Right kidney (tissue), 1 donor: ENCODE results near the gene PPME1.

Experiments used
- DNase-seq: peaks from one replicate; pipeline ENCODE4 v3.0.0-alpha.2; 2016

The PPME1 gene

GRCh38 chr11:74157169-74157568 is 13.9 kb upstream of the PPME1 start:
- no peak for DNase-seq

- no peak for DNase-seq
Observed at GRCh38 chr11:74159642-74160041, 11.4 kb upstream of the PPME1 start.

GRCh38 chr11:74162681-74163467 is 8.2 kb upstream of the PPME1 start:
- DNase-seq: no peak

GRCh38 chr11:74168838-74169237 is 2.3 kb upstream of the PPME1 start:
- DNase-seq: no peak

DNA sequence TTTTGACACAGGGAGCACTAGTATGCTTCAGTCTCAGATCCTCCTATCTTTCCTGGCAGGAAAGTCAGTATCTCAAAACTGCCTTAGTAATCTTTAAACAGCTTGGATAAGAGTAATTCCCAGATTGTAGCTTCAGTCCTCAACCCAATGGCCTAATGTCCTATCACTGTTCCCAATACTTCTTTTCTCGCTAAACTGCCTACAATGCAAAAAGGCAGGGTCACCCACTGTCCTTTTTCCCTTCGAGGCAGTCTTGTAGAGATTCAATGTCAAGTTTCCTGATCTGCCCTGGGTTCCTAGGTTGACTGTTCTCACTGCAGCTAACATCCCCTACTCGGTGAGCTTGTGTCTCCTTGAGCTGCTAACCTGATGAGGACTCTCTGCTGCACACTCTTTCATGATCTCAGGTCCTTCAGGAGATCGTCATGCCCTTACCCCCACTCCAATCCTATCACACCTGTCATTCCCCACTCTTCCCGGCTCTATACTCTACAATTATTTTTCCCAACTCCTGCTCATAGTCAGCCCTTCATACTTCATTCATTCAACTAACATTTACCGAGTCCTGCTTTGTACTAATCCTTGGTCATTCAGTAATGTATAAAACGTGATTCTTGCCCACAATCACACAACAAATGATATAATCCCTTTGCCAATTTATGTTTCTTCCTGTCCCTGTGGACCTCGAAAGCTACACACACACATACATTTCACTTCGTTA is 1.2 kb upstream of the PPME1 start:
- DNase-seq: peak; percentile 9

GRCh38 chr11:74171630-74171968 is 510 bp downstream of the PPME1 start:
- no peak for DNase-seq

DNA sequence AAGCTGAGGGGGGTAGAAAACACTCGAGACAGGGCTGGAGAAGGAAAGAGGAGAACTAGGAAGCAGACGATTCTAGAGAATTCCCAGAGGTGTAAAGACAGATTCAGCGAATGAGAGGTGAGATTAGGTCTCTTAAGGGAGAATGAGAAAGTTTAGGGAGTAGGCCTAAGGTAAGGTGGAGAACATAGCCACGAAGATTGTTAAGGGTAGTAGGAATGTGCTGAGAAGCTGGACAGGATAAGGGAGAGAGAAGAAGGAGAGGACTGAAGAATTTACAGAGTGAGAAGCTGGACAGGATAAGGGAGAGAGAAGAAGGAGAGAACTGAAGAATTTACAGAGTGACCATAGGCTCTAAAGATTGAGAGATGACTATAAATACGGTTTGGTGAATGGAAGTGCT is 908 bp downstream of the PPME1 start:
- DNase-seq: peak; percentile 6

DNA sequence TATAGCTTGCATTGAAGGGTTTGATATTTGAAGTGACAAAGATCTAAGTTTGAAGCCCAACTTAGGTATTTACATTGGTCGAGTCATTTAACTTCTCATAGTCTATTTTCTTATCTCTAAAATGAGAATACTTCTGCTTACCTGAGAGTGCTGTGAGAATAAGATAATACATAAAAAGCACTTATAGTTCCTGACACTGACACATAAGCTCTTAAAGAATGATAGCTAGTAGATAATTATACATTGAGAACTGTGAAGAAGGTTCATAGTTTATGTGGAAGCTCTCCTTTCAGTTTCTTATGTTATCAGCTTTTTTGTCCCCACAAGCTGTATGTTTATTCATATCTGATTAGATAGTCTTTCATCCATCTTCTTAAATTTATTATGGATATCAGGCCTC is 4.8 kb downstream of the PPME1 start:
- no peak for DNase-seq

- DNase-seq: no peak
Observed at GRCh38 chr11:74179234-74180052, 8.4 kb downstream of the PPME1 start.

- no peak for DNase-seq
Observed at GRCh38 chr11:74182635-74183034, 11.5 kb downstream of the PPME1 start.

DNA sequence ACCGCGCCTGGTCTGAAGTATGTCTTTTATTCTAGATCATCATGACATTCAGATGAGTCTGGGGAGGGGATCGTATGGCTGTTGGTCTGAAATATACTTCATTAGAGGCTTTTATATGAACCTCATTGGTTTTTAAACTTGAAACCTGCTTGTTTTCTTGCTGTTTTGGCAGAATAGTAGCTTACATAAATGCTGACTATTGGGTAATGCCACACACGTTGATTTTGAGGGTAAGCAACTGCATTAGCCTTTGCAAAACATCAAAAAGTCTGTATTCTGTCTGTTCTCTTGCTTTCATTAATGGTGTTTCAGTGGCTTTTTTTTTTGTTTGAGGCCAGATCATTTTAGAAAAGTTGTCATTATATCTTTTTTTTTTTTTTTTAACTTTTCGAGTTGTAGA is 14.2 kb downstream of the PPME1 start:
- DNase-seq: no peak

GRCh38 chr11:74185695-74186094 is 14.6 kb downstream of the PPME1 start:
- no peak for DNase-seq

- DNase-seq: no peak
Observed at GRCh38 chr11:74195828-74196227, 24.7 kb downstream of the PPME1 start.

DNA sequence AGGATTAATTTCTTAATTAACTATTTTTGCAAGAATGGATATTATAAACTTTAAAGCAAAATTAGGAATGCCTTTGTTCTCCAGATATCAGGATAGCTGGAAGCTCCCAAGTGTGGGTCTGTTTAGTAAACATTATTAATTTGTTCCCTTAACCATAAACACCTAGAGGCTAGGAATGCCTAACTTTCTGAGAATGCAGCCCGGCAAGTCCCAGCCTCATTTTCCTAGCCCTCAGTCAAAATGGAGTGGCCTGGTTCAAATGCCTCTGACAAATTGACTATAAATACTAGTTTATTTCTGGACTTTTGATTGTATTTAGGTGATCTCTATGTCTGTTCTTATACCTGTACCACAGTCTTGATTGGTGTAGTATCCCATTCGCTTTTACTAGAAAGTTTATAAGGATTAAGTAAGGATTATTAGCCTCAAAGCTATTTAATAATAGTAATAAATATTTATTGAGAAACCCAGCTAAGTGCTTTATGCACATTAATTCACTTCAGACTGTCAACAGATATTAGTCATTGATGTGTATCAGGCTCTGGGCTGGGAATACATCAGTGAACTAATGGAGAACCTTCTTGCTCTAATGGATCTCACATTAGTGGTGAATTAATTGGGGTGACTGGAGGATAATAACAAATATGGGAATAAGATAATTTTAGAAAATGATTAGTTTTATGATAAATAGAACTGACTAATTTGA is 25.8 kb downstream of the PPME1 start:
- DNase-seq: no peak

- DNase-seq: no peak
Observed at GRCh38 chr11:74203966-74204365, 32.9 kb downstream of the PPME1 start.

GRCh38 chr11:74204701-74205100 is 33.6 kb downstream of the PPME1 start:
- no peak for DNase-seq

DNA sequence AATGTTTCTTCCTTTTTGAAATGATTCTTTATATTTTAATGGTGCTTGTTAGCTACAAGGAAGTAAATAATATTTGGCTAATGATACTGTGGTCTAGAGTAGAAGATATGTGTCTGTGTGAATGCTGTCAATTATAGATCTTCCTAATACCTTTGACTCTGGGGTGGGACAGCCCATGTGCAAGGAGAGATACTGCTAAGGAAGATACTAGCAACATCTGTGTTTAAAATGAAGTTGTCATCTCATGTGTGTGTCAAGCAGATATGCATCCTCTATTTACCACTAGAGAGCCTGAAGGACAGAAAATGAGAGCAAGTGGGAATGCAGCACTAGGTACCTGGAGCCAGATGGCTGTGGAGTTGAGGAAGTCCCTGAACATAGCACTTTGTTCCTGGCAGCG is 34.1 kb downstream of the PPME1 start:
- DNase-seq: no peak

- DNase-seq: no peak
Observed at GRCh38 chr11:74206746-74207145, 35.7 kb downstream of the PPME1 start.

DNA sequence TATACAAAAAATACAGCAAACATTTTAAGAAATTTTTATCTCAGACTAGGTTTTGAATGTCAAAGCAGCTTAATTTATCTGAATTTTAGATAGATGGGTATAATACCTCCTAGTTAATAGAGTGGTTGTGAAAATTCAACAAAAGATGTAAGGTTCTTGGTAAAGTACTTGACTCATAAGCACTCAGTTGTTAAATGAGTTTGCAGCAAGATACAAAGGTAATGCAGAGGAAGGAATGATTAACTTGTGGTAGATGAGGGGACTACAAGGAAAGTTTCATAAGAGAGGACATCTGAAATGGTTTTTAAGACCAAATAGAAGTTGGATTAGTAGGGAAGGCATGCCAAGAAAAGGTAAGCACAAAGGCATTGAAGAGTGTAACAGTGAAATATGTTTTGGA is 37.4 kb downstream of the PPME1 start:
- no peak for DNase-seq

GRCh38 chr11:74212533-74212932 is 41.4 kb downstream of the PPME1 start:
- no peak for DNase-seq

GRCh38 chr11:74220376-74220775 is 49.3 kb downstream of the PPME1 start:
- DNase-seq: no peak

- no peak for DNase-seq
Observed at GRCh38 chr11:74221816-74222215, 50.7 kb downstream of the PPME1 start.

DNA sequence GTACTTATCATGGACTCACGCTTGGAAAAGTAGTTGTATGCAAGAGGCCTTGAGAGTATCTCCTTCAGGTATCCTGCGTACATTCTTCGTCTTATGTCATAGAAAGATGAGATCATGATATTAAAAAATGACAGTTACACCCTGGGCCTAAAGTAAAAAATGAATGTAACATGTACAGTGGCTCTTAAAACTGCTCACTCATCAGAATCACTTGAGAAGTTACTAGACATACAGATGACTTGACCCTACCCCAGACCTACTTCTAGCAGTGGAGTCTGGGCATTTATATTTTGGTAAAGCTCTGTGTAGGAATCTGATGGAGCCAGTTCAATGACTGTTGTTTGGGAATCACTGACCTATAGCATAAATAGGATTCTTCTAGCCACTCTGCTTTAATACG is 54.5 kb downstream of the PPME1 start:
- DNase-seq: no peak
